ENCODE data around the gene RPAIN. TPM values are rescaled to one million over a fixed set of nuclear protein-coding genes. Genes with fewer than 3 reads are reported as not detected.

RPAIN gene
- total and polyA plus RNA-seq, 10 of the 15 experiments (the other 5 are each of a cell fraction or from before 2014, with no cell fraction given) = 45.8 to 109 (median 70.5) TPM

DNA sequence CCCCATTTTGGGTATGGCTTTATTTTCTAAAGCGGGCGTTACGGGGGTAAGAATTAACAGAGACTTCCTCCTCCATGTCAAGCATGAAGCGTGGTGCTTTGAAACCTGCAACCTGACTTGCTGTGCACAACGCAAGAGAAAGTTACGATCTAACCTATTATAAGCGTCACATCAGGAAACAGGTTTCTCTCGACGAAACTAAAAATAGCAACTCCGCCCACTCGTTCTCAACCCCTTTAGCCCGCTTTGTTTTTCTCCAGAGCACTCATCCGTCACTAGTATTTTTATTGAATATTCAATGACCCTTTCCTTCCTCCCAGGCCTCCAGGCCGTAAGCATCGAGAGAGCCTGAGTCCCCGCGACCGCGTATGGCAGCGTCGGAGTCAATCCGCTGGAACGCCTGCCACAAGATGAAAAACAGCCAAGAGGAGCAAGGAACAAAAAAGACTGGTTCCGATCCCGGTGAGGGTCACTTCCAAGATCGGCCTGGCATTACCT lies 1.1 kb upstream of the RPAIN start:
- ChIA-PET SMC1A (ENCODE audit: uncharacterized antibody, unreplicated experiment) (interaction anchor here (0.7 to 1.5 kb wide), 7 partner anchors 18 to 182 kb away, joined by 3 to 5 read pairs (median 3); no protein-coding TSS in a partner anchor), RAD21 (ENCODE audit: unreplicated experiment) (interaction anchor here (0.7 to 3.7 kb wide), 12 partner anchors 8 to 227 kb away, joined by 3 to 15 read pairs (median 3); partner anchors contain the start of genes C1QBP and ZNF594), CTCF (interaction anchor here (0.8 to 3.5 kb wide), 6 partner anchors 8 to 170 kb away, joined by 3 to 23 read pairs (median 4); partner anchors contain the start of genes C1QBP and RABEP1), POLR2A (interaction anchor here (0.8 to 2.0 kb wide), 12 partner anchors 8 to 182 kb away, joined by 3 to 13 read pairs (median 4); partner anchors contain the start of genes C1QBP, DERL2 and MIS12)
- Histone ChIP-seq H4K20me1 (ENCODE audit: control insufficient read depth, insufficient read depth) (no peaks in the 10 kb centered on the region), H3K36me3 (ENCODE audit: control insufficient read depth in 2 of 2, insufficient read depth in 2 of 2, low read length in 1 of 2) (peaks cover 0 to 34% of the 10 kb centered on the region in 2 experiments; a peak in 3 of 4 replicates), H3K27me3 (replicated peaks in 1 of 2; ENCODE audit: control insufficient read depth in 2 of 2, insufficient read depth in 2 of 2, low read length in 1 of 2) (no peaks in the 10 kb centered on the region), H3K4me2 (ENCODE audit: control insufficient read depth, insufficient read depth) (peak overlapping the region; percentile 61), H3K79me2 (ENCODE audit: control insufficient read depth, insufficient read depth, low read length) (peaks cover 72% of the 10 kb centered on the region), H3K4me3 (peak overlapping the region; percentile 87), H3K27ac (ENCODE audit: control insufficient read depth, insufficient read depth) (peak overlapping the region; percentile 100), H3K9me3 (replicated peaks; ENCODE audit: control insufficient read depth, insufficient read depth, low read length) (no peaks in the 10 kb centered on the region), H2AFZ (ENCODE audit: control insufficient read depth, low read depth, low read length) (peak overlapping the region; percentile 53), H3K4me1 (ENCODE audit: control insufficient read depth, insufficient read depth, low read length) (peaks cover 15% of the 10 kb centered on the region), H3K9ac (ENCODE audit: control insufficient read depth, insufficient read depth, low read length) (peak overlapping the region; percentile 100)
- in situ Hi-C loops (cut with MboI) (no loop called here), intact Hi-C loops (cut with micrococcal nuclease; ENCODE audit: unreplicated experiment) (no loop called here)
- FAIRE-seq (peak; percentile 97), DNase-seq (ENCODE audit: low read depth, low spot score) (peak; percentile 84), ATAC-seq (peak; percentile 68)
- TSS peak; percentile 86 for BruUV-seq (replicated peaks)
- under 1% methylated on average over 26 of the region's 26 CpGs for WGBS (ENCODE audit: insufficient coverage, insufficient replicate concordance, low lambda C conversion rate, missing lambda C conversion rate)
- no peak for TF ChIP-seq TCF7 (IDR thresholded peaks at IDR 0.05; ENCODE audit: borderline replicate concordance)
- TF ChIP-seq POLR2AphosphoS2 (IDR thresholded peaks at IDR 0.05; ENCODE audit: low read depth, low read length) = 0 out of 2 replicates have a peak, but pooled peaks have one; percentile 42
- 0 out of 2 replicates have a peak, but pooled peaks have one; percentile 59 for TF ChIP-seq LARP7 (IDR thresholded peaks at IDR 0.05)
- peak; percentile 74 for TF ChIP-seq ZBED1 (IDR thresholded peaks at IDR 0.05; ENCODE audit: borderline replicate concordance)
- TF ChIP-seq CREM (IDR thresholded peaks at IDR 0.05; ENCODE audit: low read depth) = peak; percentile 69
- TF ChIP-seq ZNF687 (IDR thresholded peaks at IDR 0.05) = peak; percentile 37; the same call in 1 of the 2 replicates
- peak; percentile 53 to 70; a peak in 3 of 4 replicates for TF ChIP-seq BHLHE40 (IDR thresholded peaks at IDR 0.05; ENCODE audit: borderline replicate concordance in 1 of 2, low read depth in 2 of 2, low read length in 1 of 2)
- TF ChIP-seq MAX (IDR thresholded peaks at IDR 0.05; ENCODE audit: low read depth, low read length) = peak; percentile 59; the same call in 1 of the 2 replicates
- no peak for TF ChIP-seq ZBTB4 (CRISPR knock-in tag; IDR thresholded peaks at IDR 0.05)
- peak; percentile 41; the same call in 1 of the 2 replicates for TF ChIP-seq SPI1 (IDR thresholded peaks at IDR 0.05; ENCODE audit: borderline replicate concordance, insufficient read depth, low read depth, low read length)
- TF ChIP-seq ATF3 (IDR thresholded peaks at IDR 0.05; ENCODE audit: borderline replicate concordance, extremely low read depth, low read depth, low read length) = no peak
- peak; percentile 79 for TF ChIP-seq CREB1 (IDR thresholded peaks at IDR 0.05; ENCODE audit: low read depth)
- TF ChIP-seq SRF (IDR thresholded peaks at IDR 0.05; ENCODE audit: low read depth in 2 of 2, low read length in 2 of 2) = no peak
- peak; percentile 59; the same call in 1 of the 3 replicates for TF ChIP-seq POU2F2 (IDR thresholded peaks at IDR 0.05; ENCODE audit: borderline replicate concordance, low read depth, low read length)
- TF ChIP-seq ZNF207 (IDR thresholded peaks at IDR 0.05; ENCODE audit: borderline replicate concordance) = no peak
